SK-N-SH treated with all-trans-retinoic acid at 6 μM for 48 hours (cell line): ENCODE measurements around the gene CSNK1G1.
A peak's percentile ranks its signal among the peaks of the same experiment; 100 is the strongest.

ENCODE experiments used
- ATAC-seq: fragments of 200-7000 bp; cut with Tn5 transposase; 3 replicates; pipeline ENCODE4 v1.9.1; 2020; ENCODE audit warnings: mild to moderate bottlenecking, moderate library complexity
- ARNTL ChIP-seq: fragments of 450-650 bp; formaldehyde crosslinking; IDR thresholded peaks from 2 replicates; pipeline ENCODE4 v1.5.0; 2020; ENCODE audit warnings: low read depth, mild to moderate bottlenecking, moderate library complexity, borderline replicate concordance
- BACH2 ChIP-seq: fragments of 250-450 bp; sonication (Bioruptor Pico); IDR thresholded peaks from 2 replicates; pipeline ENCODE4 v1.9.0; 2021; ENCODE audit warnings: mild to moderate bottlenecking, borderline replicate concordance
- CREB5 ChIP-seq: fragments of 250-450 bp; sonication (Bioruptor Pico); IDR thresholded peaks from 2 replicates; pipeline ENCODE4 v1.5.1; 2020; ENCODE audit warnings: low read depth, mild to moderate bottlenecking, moderate library complexity
- CSDC2 ChIP-seq: fragments of 250-450 bp; sonication (Bioruptor Pico); IDR thresholded peaks from 2 replicates; pipeline ENCODE4 v1.5.0; 2020; ENCODE audit warnings: mild to moderate bottlenecking, moderate library complexity
- CSRNP3 ChIP-seq: fragments of 250-450 bp; sonication (Bioruptor Pico); IDR thresholded peaks from 2 replicates; pipeline ENCODE4 v1.5.1; 2021; ENCODE audit warnings: mild to moderate bottlenecking, moderate library complexity
- ESRRG ChIP-seq: fragments of 250-450 bp; sonication (Bioruptor Pico); IDR thresholded peaks from 2 replicates; pipeline ENCODE4 v1.6.1; 2021; ENCODE audit warnings: mild to moderate bottlenecking
- ISL1 ChIP-seq: fragments of 250-450 bp; sonication (Bioruptor Pico); IDR thresholded peaks from 2 replicates; pipeline ENCODE4 v2.1.2; 2022; ENCODE audit warnings: mild to moderate bottlenecking, moderate library complexity
- PATZ1 ChIP-seq: fragments of 250-450 bp; sonication (Bioruptor Pico); IDR thresholded peaks from 2 replicates; pipeline ENCODE4 v1.8.0; 2020; ENCODE audit warnings: mild to moderate bottlenecking, moderate library complexity, borderline replicate concordance
- POU6F1 ChIP-seq: fragments of 250-450 bp; sonication (Bioruptor Pico); IDR thresholded peaks from 2 replicates; pipeline ENCODE4 v1.8.0; 2021; ENCODE audit warnings: low read depth, mild to moderate bottlenecking, moderate library complexity, borderline replicate concordance
- RARB ChIP-seq: fragments of 250-450 bp; sonication (Bioruptor Pico); IDR thresholded peaks from 2 replicates; pipeline ENCODE4 v1.8.0; 2021; ENCODE audit warnings: mild to moderate bottlenecking, moderate library complexity
- SNAI2 ChIP-seq: fragments of 250-450 bp; sonication (Bioruptor Pico); IDR thresholded peaks from 2 replicates; pipeline ENCODE4 v1.5.0; 2020; ENCODE audit warnings: mild to moderate bottlenecking, moderate library complexity
- TCF4 ChIP-seq: fragments of 250-450 bp; sonication (Bioruptor Pico); IDR thresholded peaks from 2 replicates; pipeline ENCODE4 v1.8.0; 2021; ENCODE audit warnings: mild to moderate bottlenecking, moderate library complexity, borderline replicate concordance
- ZC3H10 ChIP-seq: fragments of 250-450 bp; sonication (Bioruptor Pico); IDR thresholded peaks from 2 replicates; pipeline ENCODE4 v1.5.1; 2021; ENCODE audit warnings: mild to moderate bottlenecking, moderate library complexity
- ZFP30 ChIP-seq: fragments of 450-650 bp; formaldehyde crosslinking; IDR thresholded peaks from 2 replicates; pipeline ENCODE4 v1.5.0; 2022; ENCODE audit warnings: mild to moderate bottlenecking, moderate library complexity
- ZNF70 ChIP-seq: fragments of 450-650 bp; formaldehyde crosslinking; IDR thresholded peaks from 2 replicates; pipeline ENCODE4 v1.5.0; 2020; ENCODE audit warnings: mild to moderate bottlenecking, moderate library complexity
- ZNF8 ChIP-seq: fragments of 450-650 bp; formaldehyde crosslinking; IDR thresholded peaks from 2 replicates; pipeline ENCODE4 v1.5.0; 2020; ENCODE audit warnings: mild to moderate bottlenecking, moderate library complexity

The CSNK1G1 gene

GRCh38 chr15:64286473-64286872 is 69.5 kb downstream of the CSNK1G1 start:
- no peak for ATAC-seq

GRCh38 chr15:64285871-64286270 is 70.1 kb downstream of the CSNK1G1 start:
- no peak for TF ChIP-seq SNAI2 (CRISPR knock-in tag)
- TF ChIP-seq ESRRG (CRISPR knock-in tag): no peak
- no peak for TF ChIP-seq CREB5 (CRISPR knock-in tag)
- no peak for TF ChIP-seq CSRNP3 (CRISPR knock-in tag)
- no peak for TF ChIP-seq RARB (CRISPR knock-in tag)
- TF ChIP-seq PATZ1 (CRISPR knock-in tag): no peak
- no peak for TF ChIP-seq POU6F1
- TF ChIP-seq TCF4 (CRISPR knock-in tag): no peak
- TF ChIP-seq ZFP30 (CRISPR knock-in tag): no peak
- no peak for TF ChIP-seq CSDC2
- TF ChIP-seq, all 23 proteins: peak for 0
- ATAC-seq: no peak

More at GRCh38 chr15:64286473-64286872, 69.5 kb downstream of the CSNK1G1 start:
- no peak for TF ChIP-seq RARB (CRISPR knock-in tag)
- TF ChIP-seq TCF4 (CRISPR knock-in tag): peak; percentile 53; the same call in 1 of the 2 replicates

- ATAC-seq: no peak
- TF ChIP-seq ZC3H10 (no peak), ARNTL (CRISPR knock-in tag) (no peak), BACH2 (CRISPR knock-in tag) (no peak), ISL1 (CRISPR knock-in tag) (no peak)
Observed at GRCh38 chr15:64285150-64285549, 70.8 kb downstream of the CSNK1G1 start.

- peak; percentile 30; the same call in 1 of the 2 replicates for TF ChIP-seq ISL1 (CRISPR knock-in tag)
- no peak for TF ChIP-seq ZNF8 (CRISPR knock-in tag)
- peak; percentile 57 for ATAC-seq
Observed at GRCh38 chr15:64284042-64284441, 71.9 kb downstream of the CSNK1G1 start.

GRCh38 chr15:64282701-64283100 is 73.3 kb downstream of the CSNK1G1 start:
- ATAC-seq: no peak
- TF ChIP-seq ZFP30 (CRISPR knock-in tag): no peak

GRCh38 chr15:64279131-64279530 is 76.8 kb downstream of the CSNK1G1 start:
- TF ChIP-seq ZFP30 (CRISPR knock-in tag) (no peak), ESRRG (CRISPR knock-in tag) (no peak), POU6F1 (no peak), ZNF70 (no peak), ISL1 (CRISPR knock-in tag) (peak; percentile 48; the same call in 1 of the 2 replicates)
- peak; percentile 81 for ATAC-seq
